HG02981 (cell line): Measurements from ENCODE around the gene TTC28.

Source experiments
- ATAC-seq: cut with Tn5 transposase; IDR thresholded peaks from one replicate; pipeline ENCODE4 v1.9.1; 2021; ENCODE audit warnings: mild to moderate bottlenecking, moderate library complexity; ENCODE audit not compliant: unreplicated experiment

Gene TTC28

GRCh38 chr22:28016781-28017557 is 662.7 kb downstream of the TTC28 start:
- no peak for ATAC-seq

- ATAC-seq = no peak
Measured at GRCh38 chr22:28015676-28016601, 663.7 kb downstream of the TTC28 start.

DNA sequence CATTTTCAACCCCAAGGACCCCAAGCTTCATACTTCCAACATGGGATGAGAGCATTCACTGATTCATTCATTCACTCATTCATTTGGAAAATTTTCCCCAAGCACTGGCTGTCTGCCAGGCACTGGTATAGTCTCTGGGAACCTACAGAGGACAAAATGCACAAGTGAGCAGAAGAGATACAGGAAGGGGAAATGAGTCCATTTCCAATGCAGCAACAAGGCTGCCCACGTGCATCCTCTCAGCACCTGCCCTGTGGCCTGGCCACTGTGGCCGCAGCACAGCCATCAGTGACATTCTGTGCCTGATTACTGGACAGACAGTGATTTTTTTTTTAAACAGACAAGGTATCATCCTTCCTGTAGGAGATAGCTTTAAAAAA is 664.6 kb downstream of the TTC28 start:
- no peak for ATAC-seq

GRCh38 chr22:28014211-28015045 is 665.2 kb downstream of the TTC28 start:
- no peak for ATAC-seq

DNA sequence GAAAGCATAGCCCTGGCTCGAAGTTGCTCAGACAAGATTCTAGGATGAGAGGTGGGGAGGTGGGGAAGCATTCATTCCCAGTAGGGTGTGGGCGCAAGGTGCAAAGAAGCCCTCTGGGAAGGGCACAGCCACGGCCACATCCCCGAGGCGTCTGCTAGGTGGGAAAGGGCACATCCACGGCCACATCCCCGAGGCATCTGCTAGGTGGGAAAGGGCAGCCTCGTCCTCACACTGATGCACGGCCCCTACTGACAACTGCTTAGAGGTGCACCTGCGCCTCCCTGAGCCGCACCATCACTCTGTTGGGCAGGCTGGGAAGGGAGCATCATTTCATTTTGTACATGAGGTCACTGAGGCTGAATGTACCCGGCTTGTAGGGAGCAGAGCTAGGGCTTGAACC is 666.0 kb downstream of the TTC28 start:
- ATAC-seq = no peak

DNA sequence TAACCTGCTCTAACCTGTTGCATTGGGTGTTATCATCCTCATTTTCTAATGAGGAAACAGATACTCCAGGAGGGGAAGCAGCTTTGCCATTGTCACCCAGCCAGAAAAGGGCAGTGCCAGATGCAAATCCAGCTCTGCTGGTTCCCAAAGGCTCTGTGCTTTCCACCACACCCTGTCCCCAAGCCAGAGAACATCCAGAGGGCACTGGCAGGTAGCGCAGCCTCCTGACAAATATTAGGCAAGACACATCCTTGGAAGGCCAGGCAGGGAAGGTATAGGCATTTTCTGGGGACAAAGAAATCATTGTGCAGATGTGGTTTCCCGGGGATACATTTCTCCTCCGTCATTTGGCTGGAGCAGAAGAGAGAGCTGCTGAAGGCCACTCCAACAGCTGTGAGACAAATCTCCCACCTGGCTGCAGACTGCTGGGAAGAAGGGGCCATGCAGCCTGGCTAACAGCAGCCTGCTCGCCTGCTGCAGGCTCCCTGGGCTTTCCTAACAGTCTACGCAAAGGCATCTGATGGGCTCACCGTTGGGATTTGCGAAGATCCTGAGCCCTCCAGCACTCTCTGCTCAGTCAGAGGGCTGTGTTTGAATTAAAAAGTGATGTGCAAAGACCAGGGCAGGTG is 666.7 kb downstream of the TTC28 start:
- no peak for ATAC-seq

DNA sequence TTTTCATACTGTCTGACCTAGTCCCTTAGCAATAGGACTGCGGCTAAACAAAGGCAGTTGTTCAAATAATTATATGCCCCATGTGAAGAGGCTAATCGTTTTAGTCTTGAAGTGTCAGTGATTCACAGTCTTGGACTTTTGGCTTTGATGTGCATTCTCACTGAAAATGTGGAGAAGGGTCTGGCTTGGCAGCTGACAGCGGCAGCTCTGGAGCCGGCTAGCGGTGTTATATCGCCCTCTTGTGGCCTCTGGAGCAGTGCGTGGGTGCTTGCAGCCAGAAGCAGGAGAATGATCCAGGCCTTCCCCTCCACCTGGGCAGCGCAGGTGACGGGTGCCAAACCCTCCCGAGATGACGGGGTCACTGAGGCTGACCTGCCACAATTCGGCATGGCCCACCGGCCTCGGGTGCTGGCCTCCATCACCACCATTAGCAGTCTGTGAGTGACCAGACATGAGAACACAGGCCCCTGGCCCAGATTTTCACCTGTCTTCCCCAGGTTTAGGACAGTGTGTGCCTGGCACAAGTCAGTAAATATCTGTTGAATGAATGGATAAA is 670.3 kb downstream of the TTC28 start:
- no peak for ATAC-seq

DNA sequence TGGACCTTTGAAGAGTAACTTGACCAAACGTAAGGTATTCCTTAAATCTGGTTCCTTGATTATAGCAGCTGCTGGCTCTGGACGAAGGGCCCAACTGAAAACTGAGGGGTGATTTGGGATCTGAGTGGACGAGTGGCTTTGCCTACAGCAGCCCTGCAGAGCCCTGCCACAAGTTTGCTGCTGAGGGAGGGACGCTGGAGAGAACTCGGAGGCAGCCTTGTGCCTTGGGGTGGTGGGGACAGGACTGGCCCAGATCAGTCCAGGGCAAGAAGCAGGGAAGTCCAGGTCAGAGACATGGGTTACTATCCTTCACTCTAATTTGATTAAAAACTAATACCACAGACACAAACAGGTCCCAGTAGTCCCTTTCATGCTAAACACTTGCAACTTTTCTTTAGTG is 671.0 kb downstream of the TTC28 start:
- ATAC-seq = no peak

DNA sequence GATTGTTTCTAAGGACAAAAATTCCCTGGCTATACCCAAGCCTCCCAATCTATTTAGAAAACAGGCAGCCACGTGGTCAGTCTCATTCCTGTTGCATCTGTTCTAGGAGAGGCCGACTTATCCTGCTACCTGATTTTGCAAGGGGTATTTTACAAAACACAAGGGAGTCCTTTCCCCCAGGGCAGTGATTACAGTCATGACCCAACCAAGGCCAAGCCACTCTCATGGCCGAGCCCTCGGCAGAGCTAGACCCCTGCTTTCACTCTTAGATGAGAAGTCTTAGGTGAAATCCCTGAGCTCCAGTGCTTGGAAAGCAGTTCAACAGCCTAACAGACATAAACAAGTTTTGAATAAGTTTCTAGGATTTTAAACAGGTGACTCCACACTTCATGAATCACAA is 671.6 kb downstream of the TTC28 start:
- ATAC-seq = no peak

DNA sequence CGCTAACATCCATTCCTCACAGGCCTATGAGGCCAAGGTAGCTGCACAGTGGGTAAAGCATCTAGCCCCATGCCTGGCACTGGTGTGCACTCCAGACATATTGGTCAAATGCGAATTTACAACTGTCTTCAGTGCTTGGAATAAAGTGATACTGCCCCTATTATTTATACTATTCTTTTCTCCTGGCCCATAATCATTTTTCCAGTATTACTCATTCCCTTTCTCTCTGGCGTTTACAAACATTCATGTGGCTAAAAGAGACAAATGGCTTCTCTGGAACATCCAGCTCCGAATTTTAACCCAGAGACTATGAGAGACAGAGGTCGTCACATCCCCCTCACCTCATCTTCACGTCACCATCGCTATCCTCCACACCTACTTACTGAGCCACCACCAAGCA is 673.4 kb downstream of the TTC28 start:
- ATAC-seq = no peak

DNA sequence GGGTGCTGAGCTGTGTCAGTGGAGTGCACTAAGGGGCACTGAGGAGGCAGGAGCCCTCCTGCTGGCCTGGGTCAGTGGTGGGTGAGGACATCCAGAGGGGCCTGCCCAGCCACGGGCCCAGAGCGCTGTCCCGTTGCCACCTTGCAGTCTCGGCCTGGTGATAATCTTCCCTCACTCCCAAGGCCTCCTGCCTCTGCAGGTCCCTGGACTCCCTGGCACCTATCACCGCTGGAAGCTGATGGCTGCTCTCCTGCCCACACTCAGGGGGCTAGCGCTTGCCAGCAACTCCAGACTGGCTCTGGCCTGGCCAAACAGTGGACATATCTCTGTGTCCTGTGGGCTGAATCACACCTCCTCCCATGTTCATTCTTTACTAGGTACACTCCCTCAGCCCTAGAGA is 674.1 kb downstream of the TTC28 start:
- ATAC-seq = no peak

GRCh38 chr22:28004021-28004420 is 675.6 kb downstream of the TTC28 start:
- ATAC-seq = no peak

- ATAC-seq = no peak
Measured at GRCh38 chr22:28002863-28003565, 676.6 kb downstream of the TTC28 start.

DNA sequence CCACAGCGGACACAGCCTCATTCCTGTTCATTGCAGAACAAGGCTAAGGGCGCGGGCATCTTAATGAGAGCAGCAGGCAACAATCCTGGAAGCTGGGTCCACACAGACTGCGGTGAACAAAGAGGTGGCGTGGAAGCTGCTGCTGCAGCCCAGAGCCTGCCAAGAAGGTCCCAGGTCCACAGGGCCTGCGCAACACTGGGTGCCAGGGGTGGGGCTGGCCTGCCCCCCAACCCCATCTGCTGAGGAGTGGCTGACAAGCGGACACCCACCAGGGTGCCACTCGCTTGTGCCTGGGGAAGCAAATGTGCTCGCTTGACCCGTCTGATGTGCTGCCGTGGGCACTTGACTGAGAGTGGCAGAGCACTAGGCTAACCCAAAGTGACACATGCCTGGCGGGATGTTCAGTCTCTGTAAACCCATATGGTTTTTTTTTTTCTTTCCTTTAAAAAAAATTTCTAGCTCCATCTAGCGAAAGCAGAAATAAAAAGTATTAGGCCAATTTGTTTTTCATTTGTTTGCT is 677.4 kb downstream of the TTC28 start:
- ATAC-seq = no peak

GRCh38 chr22:28001171-28001835 is 678.3 kb downstream of the TTC28 start:
- ATAC-seq = no peak

DNA sequence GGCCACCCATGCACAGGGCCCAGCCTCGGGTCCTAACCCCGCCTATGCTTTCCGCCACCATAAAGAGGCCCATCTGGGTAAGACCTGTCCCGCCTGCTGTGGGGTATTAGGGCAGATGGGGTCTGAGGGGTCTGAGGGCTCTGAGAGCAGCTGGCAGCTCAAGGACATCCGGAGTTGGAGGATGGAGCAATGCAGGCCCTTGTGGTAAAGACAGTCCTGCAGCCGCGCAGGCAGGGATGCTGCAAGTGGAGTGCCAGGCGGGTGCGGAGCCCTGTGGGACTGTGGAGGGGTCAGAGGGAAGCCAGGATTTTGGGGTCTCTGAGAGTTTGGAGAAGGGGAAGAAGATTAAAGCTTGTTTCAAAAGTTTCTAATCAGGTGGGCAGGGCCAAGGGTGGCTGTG is 679.3 kb downstream of the TTC28 start:
- no peak for ATAC-seq

- no peak for ATAC-seq
Measured at GRCh38 chr22:27999876-28000275, 679.8 kb downstream of the TTC28 start.

- no peak for ATAC-seq
Measured at GRCh38 chr22:27998511-27999410, 680.9 kb downstream of the TTC28 start.
